Neural progenitor cell (in vitro differentiated cells): Measurements from ENCODE around the gene NAA11.

ENCODE experiments used
- CTCF ChIP-seq: fragments of 200-600 bp; sonication (generic); IDR thresholded peaks from 2 replicates; pipeline ENCODE4 v1.5.1; 2017; ENCODE audit warnings: antibody characterized with exemption, mild to moderate bottlenecking
- EZH2 ChIP-seq: fragments of 200-600 bp; sonication (generic); IDR thresholded peaks from 2 replicates; pipeline ENCODE4 v1.6.1; 2017; ENCODE audit warnings: antibody characterized with exemption, mild to moderate bottlenecking, moderate library complexity

DNA sequence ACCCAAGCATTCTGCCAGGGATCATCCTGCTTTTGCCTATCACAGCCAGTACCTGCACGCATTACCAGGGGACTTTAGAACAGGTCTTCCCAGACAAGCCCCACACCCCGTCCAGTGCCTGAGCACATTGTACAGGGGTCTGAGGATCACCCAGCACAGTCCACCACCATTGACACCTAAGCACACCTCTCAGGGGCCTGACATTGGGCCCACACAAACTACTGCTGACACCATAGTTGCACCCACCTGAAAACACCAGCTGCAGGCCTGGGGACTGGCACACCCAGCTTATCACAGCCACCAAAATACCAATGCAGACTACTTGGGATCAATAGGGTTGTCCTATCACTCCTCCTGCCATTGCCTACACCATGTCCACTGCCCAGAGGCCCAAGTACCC is 14.7 kb upstream of the NAA11 start:
- TF ChIP-seq CTCF, result no peak
- no peak for TF ChIP-seq EZH2
